ENCODE measurements around the gene CSF3R. TPM values are rescaled to one million over a fixed set of nuclear protein-coding genes. Genes with fewer than 3 reads are reported as not detected.

CSF3R gene
- total and polyA plus RNA-seq, 12 donors: 2.1 to 24.5 (median 11.1) TPM

- intact Hi-C loops (cut with DNase I): no loop called here
- WGBS, 4 donors: 40 to 53% (median 48%) methylated on average over 1 of the region's 1 CpG
- Histone ChIP-seq H3K27me3 (no peaks in the 10 kb centered on the region), H3K36me3 (replicated peaks in 1 of 2) (peaks cover 0 to 15% of the 10 kb centered on the region in 2 donors), H3K4me3 (no peak overlapping the region), H3K9me3 (replicated peaks in 1 of 3) (no peaks in the 10 kb centered on the region), H3K4me1 (replicated peaks in 1 of 2) (peaks cover 0 to 5% of the 10 kb centered on the region in 2 donors), H3K27ac (no peak overlapping the region)
- no peak for DNase-seq
- TF ChIP-seq POLR2A (IDR thresholded peaks at IDR 0.05) (no peak), CTCF (IDR thresholded peaks at IDR 0.05) (no peak)
Observed at GRCh38 chr1:36436821-36437220, 45.9 kb downstream of the CSF3R start.

- Histone ChIP-seq H3K27ac (no peak overlapping the region), H3K36me3 (replicated peaks in 1 of 2) (peaks cover 0 to 22% of the 10 kb centered on the region in 2 donors), H3K9me3 (replicated peaks in 1 of 3) (no peaks in the 10 kb centered on the region), H3K4me1 (replicated peaks in 1 of 2) (no peaks in the 10 kb centered on the region), H3K4me3 (no peak overlapping the region), H3K27me3 (no peaks in the 10 kb centered on the region)
- DNase-seq: no peak
- TF ChIP-seq POLR2A (IDR thresholded peaks at IDR 0.05) (no peak), CTCF (IDR thresholded peaks at IDR 0.05) (no peak)
- 58 to 83% (median 64%) methylated on average over 1 of the region's 1 CpG for WGBS, 4 donors
- intact Hi-C loops (cut with DNase I): no loop called here
Observed at GRCh38 chr1:36433102-36433501, 49.6 kb downstream of the CSF3R start.

- Histone ChIP-seq H3K27me3 (no peaks in the 10 kb centered on the region), H3K4me3 (no peak overlapping the region), H3K27ac (no peak overlapping the region), H3K4me1 (replicated peaks in 1 of 2) (no peaks in the 10 kb centered on the region), H3K9me3 (replicated peaks in 1 of 3) (no peaks in the 10 kb centered on the region), H3K36me3 (replicated peaks in 1 of 2) (peaks cover 0 to 19% of the 10 kb centered on the region in 2 donors)
- 75 to 98% (median 89%) methylated on average over 3 to 4 of the region's 4 CpGs for WGBS, 4 donors
- TF ChIP-seq CTCF (IDR thresholded peaks at IDR 0.05): no peak
- TF ChIP-seq POLR2A (IDR thresholded peaks at IDR 0.05): no peak
- no peak for DNase-seq
- intact Hi-C loops (cut with DNase I): no loop called here
Observed at GRCh38 chr1:36432616-36433015, 50.1 kb downstream of the CSF3R start.

DNA sequence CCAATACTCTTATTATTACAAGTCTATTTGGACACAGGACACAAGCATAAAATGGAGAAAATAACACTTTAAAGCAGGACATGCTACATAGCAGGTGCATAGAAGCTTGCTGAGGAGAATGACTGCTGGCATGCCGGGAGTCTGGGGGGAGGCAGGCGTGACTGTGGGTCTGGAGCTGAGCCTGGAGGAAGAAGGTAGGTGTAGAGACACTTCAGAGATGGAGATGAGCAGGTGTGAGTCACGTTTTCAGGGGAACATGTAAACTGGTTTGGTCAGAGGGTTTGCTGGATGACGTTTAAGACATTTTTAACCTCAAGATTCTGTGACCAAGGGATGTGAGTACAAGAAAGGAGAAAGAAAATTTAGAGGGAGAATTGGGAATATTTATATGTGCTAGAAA lies 56.9 kb downstream of the CSF3R start:
- 81 to 90% (median 86%) methylated on average over 4 of the region's 4 CpGs for WGBS, 4 donors
- Histone ChIP-seq H3K36me3 (replicated peaks in 1 of 2) (no peaks in the 10 kb centered on the region), H3K4me1 (replicated peaks in 1 of 2) (no peaks in the 10 kb centered on the region), H3K27me3 (no peaks in the 10 kb centered on the region), H3K4me3 (no peak overlapping the region), H3K27ac (no peak overlapping the region), H3K9me3 (replicated peaks in 1 of 3) (no peaks in the 10 kb centered on the region)
- TF ChIP-seq CTCF (IDR thresholded peaks at IDR 0.05): no peak
- no peak for TF ChIP-seq POLR2A (IDR thresholded peaks at IDR 0.05)
- intact Hi-C loops (cut with DNase I): no loop called here
- DNase-seq: no peak

Data from adrenal gland (tissue), 12 donors.